Measurements from ENCODE around the gene B3GNT3.
A peak's percentile ranks its signal among the peaks of the same experiment; 100 is the strongest.

Gene B3GNT3

DNA sequence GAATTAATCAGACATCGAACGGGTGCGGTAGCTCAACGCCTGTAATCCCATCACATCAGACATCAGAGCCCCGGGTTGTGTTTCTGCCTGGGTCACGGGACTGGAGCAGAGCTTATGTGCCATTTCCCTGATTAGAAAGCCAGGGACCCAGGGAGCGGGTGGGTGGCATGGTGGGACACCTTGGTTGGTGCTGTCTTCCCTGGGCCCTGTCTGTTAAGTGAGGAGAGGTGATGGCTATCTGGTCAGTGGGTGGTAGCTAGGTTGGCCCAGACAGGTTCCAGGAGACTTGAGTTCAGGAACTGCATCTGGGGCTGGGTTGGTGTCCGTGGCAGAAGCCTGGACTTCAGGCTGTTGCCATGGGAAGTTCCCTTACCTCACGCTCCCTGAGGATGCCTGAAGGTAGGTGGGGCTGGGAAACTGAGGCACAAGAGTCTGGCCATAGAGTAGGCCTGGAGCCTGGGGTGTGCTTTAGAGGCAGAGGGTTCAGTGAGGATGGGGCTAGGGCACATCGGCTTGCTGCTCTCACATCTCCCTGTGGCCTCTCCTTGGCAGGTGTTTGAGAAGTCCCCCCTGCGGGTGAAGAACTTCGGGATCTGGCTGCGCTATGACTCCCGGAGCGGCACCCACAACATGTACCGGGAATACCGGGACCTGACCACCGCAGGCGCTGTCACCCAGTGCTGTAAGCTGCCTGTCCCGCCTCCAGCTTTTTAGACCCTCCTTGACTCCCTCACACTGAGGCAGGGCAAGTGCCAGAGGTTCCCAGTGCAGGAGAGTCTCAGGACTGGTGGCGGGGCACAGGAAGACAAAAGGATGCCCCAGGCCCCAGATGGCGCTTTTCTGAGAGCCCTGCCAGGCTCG is 66.8 kb downstream of the B3GNT3 start:
- Mint-ChIP-seq H3K4me3 (peak overlapping the region; percentile 97), H3K27ac (peak overlapping the region; percentile 90), H3K9me3 (no peaks in the 10 kb centered on the region), H3K27me3 (no peaks in the 10 kb centered on the region), H3K36me3 (peaks cover 15% of the 10 kb centered on the region), H3K4me1 (peaks cover 27% of the 10 kb centered on the region)
- DNase-seq (ENCODE audit: low spot score in 2 of 2), result no peak
- ATAC-seq (ENCODE audit: low read depth), result no peak

DNA sequence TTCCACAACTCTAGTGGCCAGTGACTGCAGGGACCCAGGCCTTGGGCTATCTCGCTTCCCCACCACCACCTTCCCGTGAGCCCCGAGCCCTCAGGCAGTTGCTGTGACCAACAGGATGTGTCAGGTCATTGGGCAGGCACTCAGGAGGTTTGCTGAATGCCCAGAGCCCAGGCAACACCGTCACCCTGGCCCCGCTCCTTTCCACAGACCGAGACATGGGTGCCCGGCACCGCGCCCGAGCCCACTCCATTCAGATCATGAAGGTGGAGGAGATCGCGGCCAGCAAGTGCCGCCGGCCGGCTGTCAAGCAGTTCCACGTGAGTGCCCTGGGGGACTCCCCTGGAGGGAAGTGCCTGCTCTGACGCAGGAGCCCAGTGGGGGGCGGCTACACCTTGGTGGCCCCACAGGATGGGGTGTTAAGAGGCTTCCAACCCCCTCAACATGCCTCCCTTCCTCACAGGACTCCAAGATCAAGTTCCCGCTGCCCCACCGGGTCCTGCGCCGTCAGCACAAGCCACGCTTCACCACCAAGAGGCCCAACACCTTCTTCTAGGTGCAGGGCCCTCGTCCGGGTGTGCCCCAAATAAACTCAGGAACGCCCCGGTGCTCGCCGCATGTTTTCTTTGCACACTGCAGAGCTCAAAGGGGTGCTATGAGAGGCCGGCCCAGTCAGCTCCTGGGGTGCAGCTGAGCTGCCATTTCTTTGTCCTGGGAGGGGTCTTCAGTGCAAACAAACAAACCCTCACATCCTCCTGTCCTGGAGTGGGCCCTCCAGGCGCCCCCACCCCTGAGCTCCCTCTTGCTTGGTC is 68.0 kb downstream of the B3GNT3 start:
- Mint-ChIP-seq H3K36me3 (peaks cover 15% of the 10 kb centered on the region), H3K9me3 (no peaks in the 10 kb centered on the region), H3K27ac (peak overlapping the region; percentile 90), H3K4me1 (peaks cover 27% of the 10 kb centered on the region), H3K4me3 (peak overlapping the region; percentile 74), H3K27me3 (no peaks in the 10 kb centered on the region)
- peak; percentile 61 to 62 for DNase-seq (ENCODE audit: low spot score in 2 of 2)
- peak; percentile 38 for ATAC-seq (ENCODE audit: low read depth)
